HG03025 (cell line): ENCODE data around the gene TBC1D5.
"Not testable (repeated sequence)": the region's sequence is repeated elsewhere in the genome, so short reads cannot be mapped to it uniquely, and the experiment has no call there.

ENCODE experiments used
- ATAC-seq: cut with Tn5 transposase; IDR thresholded peaks from one replicate; pipeline ENCODE4 v1.9.1; 2021; ENCODE audit warnings: mild to moderate bottlenecking, moderate library complexity; ENCODE audit not compliant: unreplicated experiment, low FRiP score

The TBC1D5 gene

GRCh38 chr3:17501745-17502144 is 240.7 kb downstream of the TBC1D5 start:
- ATAC-seq = no peak

GRCh38 chr3:17500618-17501017 is 241.8 kb downstream of the TBC1D5 start:
- no peak for ATAC-seq

GRCh38 chr3:17494117-17494809 is 248.2 kb downstream of the TBC1D5 start:
- ATAC-seq = no peak

GRCh38 chr3:17491601-17492000 is 250.8 kb downstream of the TBC1D5 start:
- ATAC-seq = no peak

GRCh38 chr3:17491190-17491589 is 251.2 kb downstream of the TBC1D5 start:
- ATAC-seq = not testable (repeated sequence)

GRCh38 chr3:17489139-17489538 is 253.3 kb downstream of the TBC1D5 start:
- no peak for ATAC-seq

- ATAC-seq = no peak
These were observed 261.3 kb downstream of the TBC1D5 start for GRCh38 chr3:17481116-17481515.

- ATAC-seq = no peak
These were observed 262.6 kb downstream of the TBC1D5 start for GRCh38 chr3:17479681-17480405.

- ATAC-seq = no peak
These were observed 263.8 kb downstream of the TBC1D5 start for GRCh38 chr3:17478673-17479072.

GRCh38 chr3:17473761-17474160 is 268.7 kb downstream of the TBC1D5 start:
- ATAC-seq = no peak

- no peak for ATAC-seq
These were observed 272.5 kb downstream of the TBC1D5 start for GRCh38 chr3:17469954-17470353.

GRCh38 chr3:17469520-17469919 is 272.9 kb downstream of the TBC1D5 start:
- ATAC-seq = no peak

- no peak for ATAC-seq
These were observed 276.4 kb downstream of the TBC1D5 start for GRCh38 chr3:17466028-17466427.

- no peak for ATAC-seq
These were observed 282.9 kb downstream of the TBC1D5 start for GRCh38 chr3:17459470-17459993.

GRCh38 chr3:17456650-17457049 is 285.8 kb downstream of the TBC1D5 start:
- ATAC-seq = no peak

GRCh38 chr3:17456046-17456445 is 286.4 kb downstream of the TBC1D5 start:
- no peak for ATAC-seq

GRCh38 chr3:17444865-17445264 is 297.6 kb downstream of the TBC1D5 start:
- ATAC-seq = no peak

- ATAC-seq = no peak
These were observed 299.3 kb downstream of the TBC1D5 start for GRCh38 chr3:17443142-17443541.

GRCh38 chr3:17442332-17443049 is 299.9 kb downstream of the TBC1D5 start:
- no peak for ATAC-seq

GRCh38 chr3:17433876-17434275 is 308.6 kb downstream of the TBC1D5 start:
- ATAC-seq = no peak

GRCh38 chr3:17432236-17432635 is 310.2 kb downstream of the TBC1D5 start:
- no peak for ATAC-seq
